GM19193 (cell line): ENCODE measurements around the gene HBEGF.
A peak's percentile ranks its signal among the peaks of the same experiment; 100 is the strongest.

Experiments used
- POLR2A ChIP-seq: IDR thresholded peaks from 4 replicates; pipeline ENCODE4 v1.6.1; 2011; ENCODE audit not compliant: insufficient read depth, insufficient read length; ENCODE audit errors: extremely low read depth

Gene HBEGF, protein sequence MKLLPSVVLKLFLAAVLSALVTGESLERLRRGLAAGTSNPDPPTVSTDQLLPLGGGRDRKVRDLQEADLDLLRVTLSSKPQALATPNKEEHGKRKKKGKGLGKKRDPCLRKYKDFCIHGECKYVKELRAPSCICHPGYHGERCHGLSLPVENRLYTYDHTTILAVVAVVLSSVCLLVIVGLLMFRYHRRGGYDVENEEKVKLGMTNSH

GRCh38 chr5:140346348-140347221 lies at the start of gene HBEGF:
Gene HBEGF (minus strand): TSS chr5:140346603. CDS start chr5:140346328, 275 bp downstream.
- TF ChIP-seq POLR2A = peak; percentile 35

GRCh38 chr5:140393738-140394137 lies 47.3 kb upstream of the HBEGF start:
- no peak for TF ChIP-seq POLR2A

DNA sequence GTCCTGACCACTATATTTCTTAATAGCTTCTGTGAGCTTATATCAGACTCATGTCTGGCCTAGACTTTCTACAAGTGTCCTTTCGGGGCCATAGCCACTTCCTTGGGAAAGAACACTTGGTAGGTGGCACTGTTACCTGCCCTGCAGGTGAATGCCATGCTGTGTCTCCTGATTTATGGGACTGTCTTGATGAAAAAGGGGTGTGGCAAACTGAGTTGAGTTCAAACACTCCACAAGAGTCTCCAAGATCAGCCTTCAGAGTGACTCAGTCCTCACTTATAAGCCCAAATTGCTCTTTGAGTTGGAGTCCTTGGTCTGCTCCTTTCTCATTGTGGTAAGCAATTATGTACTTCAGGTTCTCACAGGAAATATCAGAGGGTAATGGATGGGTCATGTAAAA lies 45.3 kb upstream of the HBEGF start:
- TF ChIP-seq POLR2A = no peak

DNA sequence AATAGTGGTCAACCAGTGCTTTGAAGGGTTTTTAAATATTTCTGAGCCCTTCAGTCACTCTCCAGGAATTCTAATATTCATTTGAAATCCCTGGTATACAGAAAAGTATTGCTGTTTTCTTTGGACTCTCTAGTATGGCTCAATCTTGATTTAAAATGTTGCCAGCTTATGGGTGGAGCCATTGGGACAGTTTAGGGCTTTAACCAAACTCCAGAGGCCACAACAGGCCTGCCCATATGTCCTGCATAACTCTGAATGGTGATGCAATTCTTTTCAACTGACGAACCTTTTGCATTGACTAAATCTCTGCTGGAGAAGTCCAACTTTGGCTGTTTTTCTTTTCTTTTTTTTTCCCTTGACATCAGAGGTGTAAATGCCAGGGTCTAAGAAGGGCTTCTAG lies 44.9 kb upstream of the HBEGF start:
- TF ChIP-seq POLR2A = no peak

GRCh38 chr5:140388052-140388451 lies 41.6 kb upstream of the HBEGF start:
- no peak for TF ChIP-seq POLR2A

DNA sequence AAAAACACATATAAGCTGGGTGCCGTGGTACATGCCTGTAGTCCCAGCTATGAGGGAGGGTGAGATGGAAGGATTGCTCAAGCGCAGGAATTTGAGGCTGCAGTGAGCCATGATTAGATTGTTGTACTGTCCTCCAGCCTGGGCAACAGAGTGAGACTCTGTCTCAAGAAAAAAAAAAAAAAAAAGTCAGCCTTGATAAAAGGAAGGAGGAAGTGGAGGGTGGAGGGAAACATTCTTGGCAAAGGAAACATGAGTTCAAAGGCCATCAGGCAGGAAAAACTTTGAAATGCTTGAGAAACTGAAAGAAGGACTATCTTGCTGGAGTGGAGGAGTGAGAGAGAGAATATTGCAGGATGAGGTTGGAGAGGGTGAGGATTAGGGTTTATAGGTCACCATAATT lies 36.9 kb upstream of the HBEGF start:
- no peak for TF ChIP-seq POLR2A

GRCh38 chr5:140382866-140383265 lies 36.5 kb upstream of the HBEGF start:
- TF ChIP-seq POLR2A = no peak

DNA sequence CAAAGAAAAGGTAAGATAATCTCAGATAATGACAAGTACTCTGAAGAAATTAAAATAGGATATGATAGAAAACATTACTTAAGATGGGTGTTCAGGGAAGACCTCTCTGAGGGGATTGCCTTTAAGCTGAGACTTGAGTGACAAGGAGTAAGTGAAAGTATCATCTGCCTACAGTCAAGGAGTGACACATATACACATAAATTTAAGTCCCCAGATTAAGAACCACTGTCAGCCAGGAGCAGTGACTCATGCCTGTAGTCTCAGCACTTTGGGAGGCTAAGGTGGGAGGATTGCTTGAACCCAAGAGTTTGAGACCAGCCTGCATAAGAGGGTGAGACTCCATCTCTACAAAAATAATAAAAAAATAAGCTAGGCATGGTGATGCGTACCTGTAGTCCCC lies 35.6 kb upstream of the HBEGF start:
- no peak for TF ChIP-seq POLR2A

GRCh38 chr5:140381351-140381750 lies 34.9 kb upstream of the HBEGF start:
- TF ChIP-seq POLR2A = no peak

DNA sequence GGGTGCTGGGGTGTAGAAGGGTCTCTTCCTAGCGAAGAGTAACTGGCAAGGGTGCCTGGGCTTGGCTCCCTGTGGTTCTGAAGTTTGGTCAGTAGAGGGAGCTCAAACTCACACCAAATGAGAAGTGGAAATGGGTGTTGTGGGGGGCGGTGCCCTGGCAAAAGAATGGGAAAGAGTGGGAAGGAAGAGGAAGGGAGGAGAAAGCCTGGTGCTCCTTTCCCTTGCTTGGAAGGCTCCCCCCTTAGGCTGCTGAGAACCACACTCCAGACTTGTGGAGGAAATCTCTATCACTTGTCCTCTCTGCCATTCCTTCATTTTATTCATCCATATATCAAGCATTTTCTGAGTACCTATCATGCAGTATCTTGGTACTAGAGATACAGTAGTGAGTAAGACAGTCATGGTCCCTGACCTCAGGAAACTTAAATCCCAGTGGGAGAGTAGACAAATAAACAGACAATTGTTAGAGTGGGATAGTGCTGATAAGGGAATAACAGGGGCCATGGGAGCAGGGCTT lies 26.6 kb upstream of the HBEGF start:
- TF ChIP-seq POLR2A = no peak

GRCh38 chr5:140371356-140372151 lies 25.2 kb upstream of the HBEGF start:
- TF ChIP-seq POLR2A = no peak

GRCh38 chr5:140367256-140368013 lies 21.0 kb upstream of the HBEGF start:
- no peak for TF ChIP-seq POLR2A

DNA sequence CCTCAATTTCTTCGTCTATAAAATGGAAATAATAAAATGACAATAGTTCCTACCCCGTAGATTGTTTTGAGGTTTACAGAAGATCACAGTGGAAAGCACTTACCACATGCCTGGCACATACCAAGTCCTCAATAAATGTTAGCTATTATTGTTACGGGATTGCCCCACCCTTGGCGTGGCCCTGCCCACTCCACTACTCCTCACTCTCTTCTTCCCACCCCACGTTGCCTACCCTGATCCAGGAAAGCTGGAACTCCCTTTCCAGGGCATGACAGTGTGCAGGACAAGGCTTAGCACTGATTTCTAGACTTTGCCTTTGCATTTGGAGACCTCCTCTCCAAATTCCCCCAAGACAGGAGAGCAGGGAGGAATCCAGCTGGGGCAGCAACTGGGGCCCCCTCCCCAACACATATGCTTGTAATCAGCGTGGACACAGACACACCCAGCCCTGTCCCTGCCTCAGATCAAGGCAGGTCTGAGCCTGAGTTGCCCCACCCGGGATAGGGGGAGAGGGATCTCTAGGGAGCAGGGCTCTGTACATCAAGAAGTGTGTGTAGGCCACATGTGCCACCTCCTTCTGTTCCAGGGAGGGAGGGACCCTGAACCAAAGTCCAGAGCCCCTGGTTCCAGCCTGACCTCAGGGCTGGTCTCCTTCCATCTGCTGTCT lies 20.3 kb upstream of the HBEGF start:
- TF ChIP-seq POLR2A = no peak

DNA sequence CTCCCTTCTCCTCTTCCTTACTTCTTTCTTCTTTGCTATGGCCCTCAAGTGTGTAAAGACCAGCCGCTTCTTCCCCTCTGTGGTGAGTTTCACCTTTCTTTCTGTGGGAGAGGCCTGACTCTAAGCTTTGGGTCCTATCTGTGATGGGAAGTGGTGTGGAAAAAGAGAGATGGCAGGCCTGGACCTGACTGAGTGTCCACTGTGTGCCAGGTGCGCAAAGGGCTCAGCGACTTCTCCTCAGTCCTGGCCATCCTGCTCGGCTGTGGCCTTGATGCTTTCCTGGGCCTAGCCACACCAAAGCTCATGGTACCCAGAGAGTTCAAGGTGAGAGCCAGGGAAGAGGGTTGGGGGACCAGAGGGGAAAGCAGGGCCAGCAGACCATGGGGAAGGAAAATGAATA lies 19.5 kb upstream of the HBEGF start:
- TF ChIP-seq POLR2A = no peak
